Subcutaneous adipose tissue (tissue), 4 donors: ENCODE measurements around the gene CLEC7A. TPM values are rescaled to one million over a fixed set of nuclear protein-coding genes. Genes with fewer than 3 reads are reported as not detected.

Experiments
- CTCF ChIP-seq: fragments of 450-650 bp; IDR thresholded peaks from one replicate; pipeline ENCODE4 v1.5.1; 2016; ENCODE audit warnings: low read depth, mild to moderate bottlenecking, control low read depth, antibody characterized with exemption, moderate library complexity
- total RNA-seq, 4 donors: library from RNA; depleted of rRNA; stranded (reverse); fragments of >200 nt; gene quantifications; one replicate each; pipeline ENCODE4 v1.1.0, GENCODE V29; 2016

CLEC7A gene
- total RNA-seq, 4 donors from 2014 or later = 14.7 to 87.5 (median 23.0) TPM

- no peak for TF ChIP-seq CTCF
Observed at GRCh38 chr12:10140001-10140400, 10.0 kb upstream of the CLEC7A start.

GRCh38 chr12:10136637-10137205 is 6.7 kb upstream of the CLEC7A start:
- TF ChIP-seq CTCF = no peak

DNA sequence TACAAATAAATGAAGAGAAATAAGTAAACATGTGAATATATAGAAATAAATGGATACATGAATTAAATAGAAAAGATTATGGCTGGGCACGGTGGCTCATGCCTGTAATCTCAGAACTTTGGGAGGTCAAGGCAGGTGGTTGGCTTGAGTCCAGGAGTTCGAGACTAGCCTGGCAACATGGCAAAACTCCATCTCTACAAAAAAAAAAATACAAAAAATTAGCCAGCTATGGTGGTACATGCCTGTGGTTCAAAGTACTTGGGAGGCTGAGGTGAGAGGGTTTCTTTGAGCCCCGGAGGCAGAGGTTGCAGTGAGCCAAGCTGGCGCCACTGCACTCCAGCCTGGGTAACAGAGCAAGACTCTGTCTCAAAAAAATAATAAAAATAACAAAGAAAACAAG is 5.1 kb upstream of the CLEC7A start:
- no peak for TF ChIP-seq CTCF

- TF ChIP-seq CTCF = no peak
Observed at GRCh38 chr12:10132850-10133370, 2.9 kb upstream of the CLEC7A start.

GRCh38 chr12:10131111-10131690 is 1.2 kb upstream of the CLEC7A start:
- no peak for TF ChIP-seq CTCF

DNA sequence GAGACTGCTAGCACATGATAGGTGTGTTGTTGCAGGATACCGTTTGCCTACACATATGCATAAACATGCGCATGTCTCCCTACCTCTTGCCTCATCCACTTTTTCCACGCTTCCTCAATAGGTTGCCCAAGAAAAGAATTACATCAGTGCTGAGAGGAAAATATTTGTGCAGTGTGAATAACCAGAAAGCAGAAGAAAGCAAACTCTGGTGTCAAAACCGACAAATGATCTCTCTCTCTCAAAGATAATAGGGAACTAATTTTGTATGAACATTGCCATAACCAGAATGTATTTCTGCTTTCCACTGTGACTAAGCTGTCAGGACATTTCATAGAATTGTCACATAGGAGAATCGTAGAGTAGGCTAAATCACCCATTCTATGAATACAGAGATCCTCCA is 1.3 kb downstream of the CLEC7A start:
- no peak for TF ChIP-seq CTCF

DNA sequence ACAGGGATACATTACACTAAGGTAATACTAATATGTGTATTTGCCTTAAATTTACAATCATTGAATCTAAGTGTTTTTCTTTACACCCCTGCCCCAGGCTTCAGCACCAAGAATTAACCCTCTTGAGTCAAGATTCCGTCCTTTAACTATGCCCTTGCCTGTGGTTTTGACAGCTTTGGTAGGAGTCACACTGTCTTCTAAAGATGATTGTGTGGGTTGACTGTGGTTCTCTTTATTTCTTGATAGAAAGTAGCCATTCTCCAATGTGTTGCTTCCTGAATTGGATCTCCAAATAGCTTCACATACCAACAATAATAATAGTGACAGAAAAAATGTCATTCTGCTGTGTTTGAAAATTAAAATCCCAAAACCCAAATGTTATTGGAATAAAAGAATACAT is 3.6 kb downstream of the CLEC7A start:
- no peak for TF ChIP-seq CTCF
